GM18511 (cell line): ENCODE data around the gene MBTPS1.

Experiments
- ATAC-seq: cut with Tn5 transposase; IDR thresholded peaks from one replicate; pipeline ENCODE4 v1.9.1; 2021; ENCODE audit warnings: mild to moderate bottlenecking, moderate library complexity; ENCODE audit not compliant: unreplicated experiment

Gene MBTPS1

DNA sequence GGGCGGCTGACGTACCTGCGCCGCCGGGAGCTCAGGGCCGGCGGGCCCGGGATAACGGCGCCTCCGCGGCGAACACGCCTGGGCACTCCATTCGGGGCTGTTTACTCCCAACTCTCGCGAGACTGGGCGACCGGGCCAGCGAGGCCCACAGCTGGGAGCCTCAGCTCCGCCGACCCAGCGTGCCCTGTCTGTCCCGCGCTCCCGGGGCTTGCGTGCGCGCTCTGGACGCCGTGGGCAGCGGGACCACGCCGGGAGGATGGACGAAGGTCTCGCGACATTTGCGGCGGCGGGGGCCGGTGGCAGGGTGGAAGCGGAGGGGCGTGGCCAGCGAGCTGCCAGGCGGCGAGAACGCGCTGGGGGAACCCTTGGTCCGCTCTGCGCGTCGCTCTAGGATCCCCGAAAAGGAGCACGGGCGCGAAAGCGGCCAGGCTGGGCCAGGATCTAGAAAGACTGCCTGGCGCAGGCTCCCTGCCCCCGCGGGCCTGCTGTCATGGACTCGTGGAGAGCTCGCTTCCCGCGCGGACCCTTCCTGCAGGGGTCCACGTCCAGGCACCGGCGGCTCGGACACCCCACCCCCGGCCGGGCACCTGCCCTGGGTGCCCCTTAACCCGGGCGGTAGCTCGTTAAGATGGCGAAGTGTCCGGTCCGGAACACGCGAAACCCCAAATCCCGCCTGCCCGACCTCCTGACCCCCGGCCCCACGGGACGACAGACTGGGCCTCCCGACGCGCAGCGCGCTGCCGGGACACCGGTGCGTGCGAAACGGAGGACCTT lies at the start of gene MBTPS1:
MBTPS1 (minus strand) TSS at position 223 of the 774 bp plus-strand sequence. CDS start 15,159 bp downstream, outside the sequence.
- ATAC-seq: peak; percentile 92

DNA sequence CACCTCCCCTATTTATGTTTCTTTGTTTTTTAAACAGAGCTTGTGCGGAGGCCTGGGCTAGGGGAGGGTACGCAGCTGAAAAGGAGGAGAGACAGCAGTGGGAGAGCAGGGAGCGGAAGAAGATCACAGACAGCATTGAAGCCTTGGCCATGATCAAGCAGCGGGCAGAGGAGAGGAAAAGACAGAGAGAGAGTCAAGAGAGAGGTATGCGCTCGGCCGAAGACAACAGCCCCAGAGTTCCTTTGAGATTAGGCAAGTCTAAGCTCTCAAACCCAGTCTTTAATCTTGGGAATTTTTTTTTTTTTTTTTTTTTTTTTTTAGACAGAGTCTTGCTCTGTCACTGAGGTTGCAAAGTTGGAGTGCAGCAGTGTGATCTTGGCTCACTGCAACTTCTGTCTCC lies 49.0 kb upstream of the MBTPS1 start:
- no peak for ATAC-seq

DNA sequence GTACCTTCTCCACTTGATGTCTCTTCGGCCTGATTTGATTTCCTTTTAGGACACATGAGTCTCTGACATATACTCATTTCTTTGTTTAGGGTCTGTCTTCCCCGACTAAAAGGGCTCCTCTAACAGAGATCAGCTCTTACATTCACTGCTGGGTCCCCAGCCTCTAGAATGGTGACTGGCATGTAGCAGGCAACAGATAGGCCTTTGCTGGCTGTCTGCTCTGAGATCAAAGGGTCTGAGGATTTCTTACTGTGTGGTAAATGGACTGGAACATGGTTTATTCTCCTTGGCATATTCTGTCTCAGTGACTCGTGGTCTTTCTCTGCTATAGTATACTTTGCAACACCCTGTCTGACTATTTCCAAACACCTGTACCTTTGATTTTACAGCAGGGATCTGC lies 45.1 kb upstream of the MBTPS1 start:
- no peak for ATAC-seq

DNA sequence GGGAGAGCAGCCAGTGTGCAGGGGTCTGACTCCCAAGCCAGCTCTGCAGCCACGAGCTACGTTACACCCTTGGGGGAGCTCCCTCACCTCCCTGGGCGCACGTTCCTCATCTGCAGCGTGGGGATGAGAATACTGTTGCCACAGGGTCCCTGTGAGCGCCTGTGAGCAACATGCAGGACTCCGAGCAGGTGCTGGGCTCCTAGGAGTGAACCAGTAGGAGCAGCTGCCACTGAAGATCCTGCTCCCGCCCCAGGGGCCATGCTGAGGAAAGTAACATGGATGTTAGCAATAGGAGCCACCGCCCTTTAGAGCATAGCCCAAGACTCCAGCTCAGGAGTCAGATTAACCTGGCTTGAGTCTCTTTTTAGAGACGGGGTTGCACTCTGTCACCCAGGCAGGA lies 44.3 kb upstream of the MBTPS1 start:
- no peak for ATAC-seq

DNA sequence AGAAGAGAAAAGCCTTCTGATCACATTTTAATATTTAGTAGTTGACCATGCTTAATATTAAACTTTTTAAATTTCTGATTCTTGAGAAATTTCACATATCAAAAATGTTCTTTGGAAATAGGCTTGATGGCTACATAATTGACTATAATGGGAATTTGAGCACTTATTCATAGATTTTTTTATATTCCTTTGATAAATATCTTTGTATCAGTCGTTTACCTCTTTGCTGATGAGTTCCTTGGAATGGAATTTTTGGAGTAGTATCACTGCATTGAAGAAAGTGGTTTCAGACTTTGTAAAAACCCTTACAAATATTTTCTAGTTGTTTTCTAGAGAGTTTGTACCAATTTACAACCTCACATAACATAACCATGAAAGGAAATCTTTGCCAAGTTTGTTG lies 43.1 kb upstream of the MBTPS1 start:
- no peak for ATAC-seq

DNA sequence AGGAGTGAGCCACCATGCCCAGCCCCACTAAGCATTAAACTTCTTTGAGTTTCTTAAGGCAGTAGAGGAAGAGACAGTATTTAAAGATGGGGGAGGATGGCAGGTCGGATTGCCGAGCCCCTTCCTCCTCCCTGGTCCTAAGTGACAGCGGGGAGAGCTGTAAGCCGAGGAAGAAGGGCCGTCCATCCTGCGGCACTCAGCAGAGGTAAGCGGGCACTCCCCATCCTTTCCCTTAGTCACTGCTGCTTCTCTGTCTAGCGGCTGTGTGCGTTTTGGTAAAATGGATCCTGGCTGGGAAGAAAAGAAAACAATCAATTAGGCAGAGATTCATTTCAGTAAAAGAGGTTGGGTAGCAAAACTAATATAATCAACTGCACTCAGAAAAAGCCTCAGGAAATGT lies 42.3 kb upstream of the MBTPS1 start:
- no peak for ATAC-seq

DNA sequence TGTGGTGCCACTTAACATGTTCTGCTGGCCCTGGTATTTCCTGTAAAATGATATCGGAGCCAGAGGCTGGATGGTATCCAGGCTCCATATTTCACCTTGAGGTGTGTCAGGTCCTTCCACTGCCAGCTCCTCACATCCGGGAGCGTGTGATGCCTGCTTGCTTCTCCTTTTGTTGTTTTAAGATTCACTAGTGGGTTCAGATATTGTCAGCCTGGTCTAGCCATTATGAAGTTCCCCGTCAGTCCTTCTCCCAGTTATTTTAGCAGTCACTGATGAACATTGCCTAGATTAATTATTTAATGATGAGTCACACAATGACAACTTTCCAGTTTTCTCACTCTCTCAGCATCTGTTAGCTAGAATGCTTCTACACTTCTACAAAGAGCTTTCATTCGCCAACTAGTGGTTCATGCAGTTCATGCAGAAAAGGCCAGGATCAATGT lies 39.6 kb upstream of the MBTPS1 start:
- ATAC-seq: no peak

DNA sequence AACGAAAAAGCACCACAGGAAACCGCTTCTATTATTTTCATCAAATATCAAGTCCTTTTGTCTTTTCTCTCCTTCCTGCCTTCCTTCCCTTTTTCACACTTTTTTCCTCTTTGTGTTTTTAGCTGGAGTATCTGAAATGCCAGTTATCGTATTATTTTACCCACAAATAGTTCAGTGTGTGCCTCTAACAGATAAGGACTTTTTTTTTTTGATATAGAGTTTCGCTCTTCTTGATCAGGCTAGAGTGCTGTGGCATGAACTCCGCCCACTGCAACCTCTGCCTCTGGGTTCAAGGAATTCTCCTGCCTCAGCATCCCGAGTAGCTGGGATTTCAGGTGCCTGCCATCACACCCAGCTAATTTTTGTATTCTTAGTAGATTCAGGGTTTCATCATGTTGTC lies 39.0 kb upstream of the MBTPS1 start:
- ATAC-seq: no peak

DNA sequence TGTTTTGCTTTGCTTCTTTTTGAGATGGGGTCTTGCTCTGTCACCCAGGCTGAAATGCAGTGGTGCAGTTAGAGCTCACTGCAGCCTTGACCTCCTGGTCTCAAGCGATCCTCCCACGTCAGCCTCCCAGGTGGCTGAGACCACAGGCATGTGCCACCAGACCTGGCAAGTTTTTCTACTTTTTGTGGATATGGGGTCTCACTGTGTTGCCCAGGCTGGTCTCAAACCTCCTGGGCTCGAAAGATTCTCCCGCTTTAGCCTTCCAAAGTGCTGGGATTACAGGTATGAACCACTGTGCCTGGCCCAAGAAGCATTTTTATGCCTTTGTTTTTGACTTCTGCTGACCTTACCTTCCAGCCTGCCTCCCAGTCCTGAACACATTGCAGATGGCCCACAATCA lies 38.5 kb upstream of the MBTPS1 start:
- no peak for ATAC-seq

DNA sequence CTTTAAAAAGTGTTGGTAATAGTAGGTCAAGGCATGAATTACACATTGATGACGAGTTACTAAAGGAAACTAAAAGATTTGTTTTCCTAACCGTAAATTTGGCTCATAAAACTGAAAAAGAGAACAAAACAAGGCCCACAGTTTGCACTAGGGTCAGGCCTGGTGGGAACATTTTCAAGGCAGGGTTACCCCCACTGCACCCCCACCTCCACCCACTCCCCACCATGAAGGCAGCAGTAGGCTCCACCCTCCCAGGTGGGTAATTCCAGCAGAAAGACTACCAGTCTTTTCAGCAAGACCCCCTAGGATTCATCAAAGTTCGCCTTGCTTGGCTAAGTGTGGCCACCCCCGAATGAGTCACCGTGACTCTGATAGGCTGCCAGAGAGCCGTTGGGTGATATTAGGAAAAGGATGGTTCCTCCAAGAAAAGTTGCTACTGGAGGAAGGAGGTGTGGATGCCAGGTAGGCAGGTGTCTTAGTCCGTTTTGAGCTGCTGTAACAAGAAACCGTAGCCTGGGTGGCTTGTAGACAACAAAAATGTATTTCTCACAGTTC lies 37.0 kb upstream of the MBTPS1 start:
- no peak for ATAC-seq

DNA sequence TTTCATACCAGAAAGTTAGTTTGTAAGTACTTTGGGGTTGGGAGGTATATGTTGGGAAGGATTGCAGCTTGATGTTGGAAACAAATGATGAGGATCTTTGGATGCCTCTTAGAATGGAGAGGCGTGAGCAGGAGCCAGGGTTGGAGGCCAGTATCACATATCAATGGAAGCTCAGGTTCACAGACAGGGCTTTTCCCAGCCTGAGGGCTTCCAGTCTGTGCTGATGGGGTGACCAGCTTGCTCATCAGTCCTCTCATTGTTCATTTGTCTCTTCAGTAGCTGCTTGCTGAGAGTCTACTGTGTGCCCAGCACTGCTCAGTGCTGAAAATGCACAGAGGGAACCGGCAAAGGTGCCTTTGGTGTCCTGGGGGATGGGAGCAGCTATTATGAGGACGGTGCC lies 34.2 kb upstream of the MBTPS1 start:
- ATAC-seq: no peak

DNA sequence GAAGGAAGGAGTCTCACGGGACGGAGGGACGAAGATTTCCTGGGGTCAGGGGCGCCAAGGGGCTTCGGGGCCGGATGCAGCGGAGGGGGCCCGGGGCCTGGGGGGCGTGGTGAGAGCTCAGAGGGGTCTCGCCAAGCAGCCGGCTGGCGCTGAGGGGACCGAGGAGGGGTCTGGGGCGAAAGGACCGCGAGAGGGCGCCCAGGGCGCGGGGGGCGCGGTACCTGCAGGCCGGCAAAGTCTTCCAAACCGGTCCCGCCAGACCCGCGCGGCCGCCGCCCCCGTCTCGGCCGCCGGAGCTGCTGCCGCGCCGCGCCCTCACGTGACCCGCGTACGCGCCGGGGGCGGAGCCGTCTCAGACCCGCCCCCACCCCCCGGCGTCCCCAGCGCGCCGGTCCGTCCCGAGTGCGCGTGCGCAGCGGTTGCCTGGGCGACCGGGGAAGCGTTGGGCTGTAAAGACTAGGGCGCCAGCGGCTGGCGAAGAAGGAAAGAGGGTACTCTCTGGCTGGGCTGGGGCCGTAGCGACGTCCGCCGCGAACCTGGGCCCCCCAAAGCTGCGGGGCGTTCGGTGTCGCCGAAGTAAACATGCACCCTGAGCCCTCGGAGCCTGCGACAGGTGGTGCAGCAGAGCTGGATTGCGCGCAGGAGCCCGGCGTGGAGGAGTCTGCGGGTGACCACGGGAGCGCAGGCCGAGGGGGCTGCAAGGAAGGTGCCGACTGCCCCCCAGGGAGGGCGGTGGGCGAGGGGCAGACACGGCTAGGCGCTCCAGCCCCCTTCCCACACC lies 28.3 kb upstream of the MBTPS1 start, which contains the start of the genes DNAAF1 and HSDL1:
DNAAF1 (plus strand) TSS at position 450 of the 781 bp plus-strand sequence; CDS start at position 583, 133 bp downstream.
HSDL1 (minus strand) TSS at position 319 of the 781 bp plus-strand sequence. CDS start 13,856 bp downstream, outside the sequence.
- peak; percentile 77 for ATAC-seq

DNA sequence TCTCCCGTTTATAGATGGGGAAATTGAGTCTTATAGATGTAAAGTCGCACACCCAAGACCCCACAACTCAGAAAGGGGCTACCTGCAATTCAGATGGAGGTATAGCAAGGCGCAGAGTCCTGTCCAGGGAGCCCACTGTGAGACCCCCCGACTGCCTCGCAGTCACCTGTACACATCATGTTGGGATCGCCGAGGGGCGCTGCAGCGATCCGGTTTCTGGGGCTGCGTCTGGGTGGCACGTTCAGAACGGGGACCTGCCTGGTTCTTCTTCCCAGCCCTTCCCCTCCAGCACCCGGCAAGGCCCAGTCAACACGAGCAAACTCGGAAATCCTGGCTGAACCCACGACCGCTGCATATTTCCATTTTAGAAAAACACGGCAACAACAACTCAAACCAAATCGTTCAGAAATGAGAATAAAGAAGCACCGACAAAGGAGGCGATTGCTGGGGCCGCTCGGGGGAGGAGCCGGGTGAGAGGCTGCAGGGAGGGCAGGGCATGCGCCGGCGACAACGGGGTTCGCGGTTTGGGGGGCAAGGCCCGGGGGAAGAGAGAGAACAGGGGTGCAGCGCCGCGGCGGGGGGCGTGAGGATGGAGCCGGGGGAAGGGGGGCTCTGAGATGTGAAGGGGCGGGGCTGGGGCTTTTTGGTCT lies 27.6 kb upstream of the MBTPS1 start:
- ATAC-seq: peak; percentile 40

DNA sequence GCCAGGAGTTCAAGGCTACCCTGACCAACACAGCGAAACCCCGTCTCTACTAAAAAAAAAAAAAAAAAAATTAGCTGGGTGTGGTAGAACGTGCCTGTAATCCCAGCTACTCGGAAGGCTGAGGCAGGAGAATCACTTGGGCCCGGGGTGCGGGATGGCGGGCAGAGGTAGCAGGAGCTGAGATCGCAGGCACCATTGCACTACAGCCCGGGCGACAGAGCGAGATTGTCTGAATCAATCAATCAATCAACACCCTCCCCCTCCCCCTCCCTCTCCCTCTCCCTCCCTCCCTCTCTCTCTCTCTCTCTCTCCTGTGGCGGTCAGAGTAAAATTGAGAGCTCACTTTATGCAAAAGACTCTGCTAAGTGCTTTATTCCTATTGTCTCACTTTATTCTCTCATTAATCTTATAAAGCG lies 27.1 kb upstream of the MBTPS1 start:
- ATAC-seq: no peak

DNA sequence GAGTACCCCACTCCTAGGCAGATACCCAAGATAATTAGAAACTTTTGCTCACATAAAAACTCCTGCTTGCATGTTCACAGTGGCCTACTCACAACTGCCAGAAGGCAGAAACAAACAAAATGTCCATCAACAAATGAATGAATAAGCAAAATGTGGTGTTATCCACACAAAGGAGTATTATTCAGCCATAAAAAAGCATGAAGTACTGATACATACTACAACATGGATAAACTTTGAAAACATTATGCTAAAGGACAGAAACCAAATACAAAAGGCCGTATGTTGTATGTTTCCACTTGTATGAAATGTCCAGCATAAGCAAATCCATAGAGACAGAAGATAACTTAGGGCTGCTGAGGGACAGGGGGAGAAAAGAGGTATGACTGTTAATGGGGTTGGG lies 26.3 kb upstream of the MBTPS1 start:
- no peak for ATAC-seq

DNA sequence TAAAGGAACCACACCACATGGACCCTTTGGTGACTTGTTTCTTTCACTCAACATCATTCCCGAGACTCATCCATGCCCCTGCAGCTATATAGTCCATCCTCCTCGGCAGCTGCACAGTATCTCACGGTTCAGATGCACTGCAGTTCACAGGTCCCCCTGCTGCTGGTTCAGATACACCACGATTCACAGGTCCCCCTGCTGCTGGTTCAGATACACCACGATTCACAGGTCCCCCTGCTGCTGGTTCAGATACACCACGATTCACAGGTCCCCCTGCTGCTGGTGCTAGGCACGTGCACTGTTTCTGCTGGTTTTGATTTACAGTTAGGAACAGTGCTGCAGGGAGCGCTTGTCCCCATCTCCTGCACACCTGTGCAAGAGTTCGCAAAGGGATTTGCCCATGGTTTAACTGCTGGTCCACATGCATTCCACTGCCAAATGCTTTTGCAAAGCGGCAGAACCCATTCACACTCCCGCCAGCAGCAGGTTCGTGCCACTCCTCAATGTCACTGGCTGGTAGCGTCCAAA lies 24.5 kb upstream of the MBTPS1 start:
- ATAC-seq: no peak

DNA sequence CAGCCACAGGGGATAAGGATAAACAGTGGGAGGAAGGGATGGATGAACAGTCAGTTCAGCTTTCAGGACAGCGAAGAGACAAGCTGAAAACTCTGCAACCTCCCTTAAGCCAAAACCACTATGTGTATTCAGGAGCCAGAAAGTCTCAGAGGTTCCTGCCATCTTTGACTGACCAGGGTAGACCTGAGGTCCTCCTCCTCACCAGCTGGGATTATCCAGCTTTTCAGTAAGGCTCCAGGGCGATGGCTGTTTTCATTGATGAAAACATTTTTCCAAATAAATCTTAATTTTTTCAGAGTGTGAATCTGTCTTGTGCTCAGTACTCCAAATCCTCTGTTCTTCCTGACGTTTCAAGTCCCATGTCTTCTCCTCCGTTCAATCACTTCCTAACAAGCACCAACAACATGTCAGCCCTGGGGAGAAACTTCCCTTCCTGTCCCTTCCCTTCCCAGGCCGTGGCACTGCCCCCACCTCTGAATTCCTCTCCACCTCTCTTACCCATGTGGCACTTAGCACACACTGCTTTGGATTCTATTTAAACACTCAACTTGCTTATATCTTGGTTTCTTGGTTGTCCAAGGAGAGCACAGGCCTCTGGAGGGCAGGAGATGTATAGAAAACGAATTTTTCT lies 23.0 kb upstream of the MBTPS1 start:
- no peak for ATAC-seq

DNA sequence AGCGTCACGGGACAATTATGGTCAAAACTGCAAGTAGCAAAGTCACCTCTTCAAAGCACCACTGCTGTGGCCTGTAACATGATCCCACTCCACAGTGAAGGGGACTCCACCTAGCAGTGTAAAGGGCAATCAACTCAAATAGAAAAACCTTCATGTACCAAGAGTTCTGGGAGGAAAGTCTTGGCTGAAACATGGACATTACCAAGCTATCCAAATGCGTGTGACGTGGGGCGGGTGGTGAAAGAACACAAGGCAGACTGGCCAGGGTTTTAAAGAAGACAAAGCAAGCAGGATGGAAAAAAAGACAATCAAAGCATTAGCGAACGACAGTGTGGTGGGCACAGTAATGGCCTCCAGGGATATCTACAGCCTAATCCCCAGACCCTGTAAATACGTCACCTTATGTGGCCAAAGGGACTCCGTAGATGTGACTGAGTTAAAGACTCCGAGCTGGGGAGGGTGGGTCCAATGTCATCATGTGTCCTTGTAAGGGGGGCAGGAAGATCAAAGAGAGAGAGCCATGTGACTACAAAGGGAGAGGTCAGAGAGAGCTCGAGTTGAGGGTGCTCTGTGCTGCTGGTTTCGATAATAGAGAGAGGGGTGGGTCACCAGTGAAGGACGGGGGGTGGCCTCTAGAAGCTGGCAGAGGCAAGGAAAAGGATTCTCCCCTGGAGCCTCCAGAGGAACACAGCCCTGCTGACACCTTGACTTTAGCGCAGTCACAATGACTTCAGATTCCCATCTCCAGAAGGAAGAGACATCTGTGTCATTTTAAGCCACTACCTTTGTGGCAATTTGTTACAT lies 22.3 kb upstream of the MBTPS1 start:
- ATAC-seq: peak; percentile 92

DNA sequence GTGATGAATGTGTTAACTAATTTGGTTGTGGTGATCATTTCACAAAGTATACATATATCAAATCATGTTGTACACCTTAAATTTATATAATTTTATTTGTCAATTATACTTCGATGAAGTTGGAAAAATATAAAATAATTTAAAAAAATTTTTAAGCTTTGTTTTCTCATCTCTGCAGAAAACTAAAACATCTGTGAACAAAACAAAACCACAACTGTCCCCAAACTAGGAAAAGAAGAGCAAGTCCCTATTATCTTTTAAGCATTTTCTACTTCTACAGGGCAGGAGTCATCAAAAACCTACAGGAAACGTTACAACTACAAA lies 21.7 kb upstream of the MBTPS1 start:
- no peak for ATAC-seq
